Breast epithelium (tissue), 3 donors: ENCODE results near the gene CITED2.

Experiments
- CTCF ChIP-seq, 3 donors: fragments of 450-650 bp; IDR thresholded peaks; one replicate each; pipeline ENCODE4 v1.5.1; 2016 to 2017; ENCODE audit warnings: antibody characterized with exemption in 3 of 3, mild to moderate bottlenecking in 3 of 3, moderate library complexity in 3 of 3
- POLR2A ChIP-seq: fragments of 450-650 bp; IDR thresholded peaks from one replicate; pipeline ENCODE4 v1.6.1; 2016; ENCODE audit warnings: antibody characterized with exemption, mild to moderate bottlenecking, moderate library complexity
- POLR2AphosphoS5 ChIP-seq, 3 donors: sonication (generic); formaldehyde crosslinking; IDR thresholded peaks; one replicate each; pipeline ENCODE4 v1.6.1; 2017; ENCODE audit warnings: antibody characterized with exemption in 3 of 3

- TF ChIP-seq CTCF (IDR thresholded peaks at IDR 0.05) (no peak), POLR2A (no peak), POLR2AphosphoS5 (IDR thresholded peaks at IDR 0.05) (peak in 1 of 3 donors; percentile 51)
These were observed 24.9 kb downstream of the CITED2 start for GRCh38 chr6:139349464-139350020.
